Ishikawa (cell line): ENCODE data around the gene BTBD9.

Source experiments
- CEBPB ChIP-seq: IDR thresholded peaks from 2 replicates; pipeline ENCODE4 v1.6.1; 2012
- CREB1 ChIP-seq: IDR thresholded peaks from 2 replicates; pipeline ENCODE4 v1.6.1; 2012; ENCODE audit warnings: low read depth
- EGR1 ChIP-seq: IDR thresholded peaks from 2 replicates; pipeline ENCODE4 v1.6.1; 2012
- NFIC ChIP-seq: IDR thresholded peaks from 2 replicates; pipeline ENCODE4 v1.6.1; 2012
- TAF1 ChIP-seq: IDR thresholded peaks from 2 replicates; pipeline ENCODE4 v1.6.1; 2012; ENCODE audit warnings: low read depth, mild to moderate bottlenecking
- ZBTB7A ChIP-seq: IDR thresholded peaks from 2 replicates; pipeline ENCODE4 v1.6.1; 2012; ENCODE audit warnings: low read depth
- TF ChIP-seq, protein P1 (sequence below): IDR thresholded peaks from 2 replicates; pipeline ENCODE4 v1.6.1; 2012; ENCODE audit warnings: low read depth, mild to moderate bottlenecking
- TF ChIP-seq, protein P2 (sequence below): IDR thresholded peaks from 2 replicates; pipeline ENCODE4 v1.6.1; 2012

DNA sequence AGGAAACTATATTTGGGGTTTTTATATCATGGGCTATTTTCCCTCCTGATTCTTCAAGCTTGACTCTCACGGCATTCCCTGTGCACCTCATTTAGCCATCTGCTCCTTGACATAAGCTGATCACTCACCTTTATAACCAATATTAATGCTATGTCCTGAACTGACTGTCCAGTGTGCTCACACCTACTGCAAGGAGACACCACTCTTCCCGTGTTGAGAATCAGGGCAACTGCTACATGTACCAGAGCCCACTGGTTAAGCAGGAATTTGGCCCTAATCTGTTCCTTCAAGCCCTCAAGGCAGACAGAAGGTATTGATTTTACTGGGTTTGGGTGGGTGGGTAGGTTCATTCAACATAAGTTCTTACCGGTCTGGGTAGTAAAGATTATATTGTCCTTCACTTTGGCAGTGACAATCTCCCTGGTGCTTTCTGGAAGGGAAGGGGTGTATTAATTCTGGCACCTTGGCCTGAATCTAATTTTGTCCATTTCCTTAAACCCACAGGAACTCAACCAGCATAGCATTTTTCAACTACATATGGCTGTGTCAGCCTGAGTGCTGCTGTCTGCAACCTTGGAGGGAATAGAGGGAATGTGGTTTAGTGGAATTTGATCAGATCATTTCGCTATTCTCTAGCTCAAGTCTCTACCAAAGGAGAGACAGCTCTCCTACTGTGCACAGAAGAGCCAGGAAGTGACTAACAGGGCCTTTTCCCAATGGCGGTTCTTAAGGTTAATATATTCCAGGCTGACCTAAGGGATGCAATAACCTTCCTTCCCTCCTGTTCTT, 293.2 kb downstream of the BTBD9 start:
- TF ChIP-seq CEBPB = no peak
- TF ChIP-seq, protein P1, sequence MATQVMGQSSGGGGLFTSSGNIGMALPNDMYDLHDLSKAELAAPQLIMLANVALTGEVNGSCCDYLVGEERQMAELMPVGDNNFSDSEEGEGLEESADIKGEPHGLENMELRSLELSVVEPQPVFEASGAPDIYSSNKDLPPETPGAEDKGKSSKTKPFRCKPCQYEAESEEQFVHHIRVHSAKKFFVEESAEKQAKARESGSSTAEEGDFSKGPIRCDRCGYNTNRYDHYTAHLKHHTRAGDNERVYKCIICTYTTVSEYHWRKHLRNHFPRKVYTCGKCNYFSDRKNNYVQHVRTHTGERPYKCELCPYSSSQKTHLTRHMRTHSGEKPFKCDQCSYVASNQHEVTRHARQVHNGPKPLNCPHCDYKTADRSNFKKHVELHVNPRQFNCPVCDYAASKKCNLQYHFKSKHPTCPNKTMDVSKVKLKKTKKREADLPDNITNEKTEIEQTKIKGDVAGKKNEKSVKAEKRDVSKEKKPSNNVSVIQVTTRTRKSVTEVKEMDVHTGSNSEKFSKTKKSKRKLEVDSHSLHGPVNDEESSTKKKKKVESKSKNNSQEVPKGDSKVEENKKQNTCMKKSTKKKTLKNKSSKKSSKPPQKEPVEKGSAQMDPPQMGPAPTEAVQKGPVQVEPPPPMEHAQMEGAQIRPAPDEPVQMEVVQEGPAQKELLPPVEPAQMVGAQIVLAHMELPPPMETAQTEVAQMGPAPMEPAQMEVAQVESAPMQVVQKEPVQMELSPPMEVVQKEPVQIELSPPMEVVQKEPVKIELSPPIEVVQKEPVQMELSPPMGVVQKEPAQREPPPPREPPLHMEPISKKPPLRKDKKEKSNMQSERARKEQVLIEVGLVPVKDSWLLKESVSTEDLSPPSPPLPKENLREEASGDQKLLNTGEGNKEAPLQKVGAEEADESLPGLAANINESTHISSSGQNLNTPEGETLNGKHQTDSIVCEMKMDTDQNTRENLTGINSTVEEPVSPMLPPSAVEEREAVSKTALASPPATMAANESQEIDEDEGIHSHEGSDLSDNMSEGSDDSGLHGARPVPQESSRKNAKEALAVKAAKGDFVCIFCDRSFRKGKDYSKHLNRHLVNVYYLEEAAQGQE = no peak
- no peak for TF ChIP-seq NFIC
- TF ChIP-seq CREB1 = no peak
- TF ChIP-seq, protein P2, sequence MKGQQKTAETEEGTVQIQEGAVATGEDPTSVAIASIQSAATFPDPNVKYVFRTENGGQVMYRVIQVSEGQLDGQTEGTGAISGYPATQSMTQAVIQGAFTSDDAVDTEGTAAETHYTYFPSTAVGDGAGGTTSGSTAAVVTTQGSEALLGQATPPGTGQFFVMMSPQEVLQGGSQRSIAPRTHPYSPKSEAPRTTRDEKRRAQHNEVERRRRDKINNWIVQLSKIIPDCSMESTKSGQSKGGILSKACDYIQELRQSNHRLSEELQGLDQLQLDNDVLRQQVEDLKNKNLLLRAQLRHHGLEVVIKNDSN = no peak
- no peak for TF ChIP-seq TAF1
- TF ChIP-seq ZBTB7A = no peak
- TF ChIP-seq EGR1 = no peak
